GM18873 (cell line): ENCODE data around the gene SLC5A11.
"Not testable (repeated sequence)": the region's sequence is repeated elsewhere in the genome, so short reads cannot be mapped to it uniquely, and the experiment has no call there.

Experiments used
- ATAC-seq: cut with Tn5 transposase; IDR thresholded peaks from one replicate; pipeline ENCODE4 v1.9.1; 2021; ENCODE audit warnings: mild to moderate bottlenecking, moderate library complexity, moderate number of reproducible peaks; ENCODE audit not compliant: unreplicated experiment, low FRiP score

Gene SLC5A11

DNA sequence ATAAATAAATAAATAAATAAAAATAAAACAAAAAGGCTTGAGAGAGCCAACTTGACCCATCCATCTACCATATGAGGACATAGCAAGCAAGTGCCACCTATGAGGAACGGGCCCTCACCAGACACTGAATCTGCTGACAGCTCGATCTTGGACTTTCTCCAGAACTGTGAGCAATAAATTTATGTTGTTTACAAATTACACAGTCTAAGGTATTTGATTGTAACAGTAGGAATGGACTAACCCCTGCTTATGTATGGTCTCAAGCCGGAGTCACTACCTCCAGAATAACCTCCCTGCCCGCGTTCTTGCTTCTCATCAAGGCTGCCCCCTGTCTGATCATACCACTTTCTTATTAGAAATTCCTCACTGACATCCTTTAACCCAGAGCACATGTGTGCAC is 9.9 kb downstream of the SLC5A11 start:
- no peak for ATAC-seq

- not testable (repeated sequence) for ATAC-seq
Observed at GRCh38 chr16:24856871-24857270, 11.1 kb downstream of the SLC5A11 start.

DNA sequence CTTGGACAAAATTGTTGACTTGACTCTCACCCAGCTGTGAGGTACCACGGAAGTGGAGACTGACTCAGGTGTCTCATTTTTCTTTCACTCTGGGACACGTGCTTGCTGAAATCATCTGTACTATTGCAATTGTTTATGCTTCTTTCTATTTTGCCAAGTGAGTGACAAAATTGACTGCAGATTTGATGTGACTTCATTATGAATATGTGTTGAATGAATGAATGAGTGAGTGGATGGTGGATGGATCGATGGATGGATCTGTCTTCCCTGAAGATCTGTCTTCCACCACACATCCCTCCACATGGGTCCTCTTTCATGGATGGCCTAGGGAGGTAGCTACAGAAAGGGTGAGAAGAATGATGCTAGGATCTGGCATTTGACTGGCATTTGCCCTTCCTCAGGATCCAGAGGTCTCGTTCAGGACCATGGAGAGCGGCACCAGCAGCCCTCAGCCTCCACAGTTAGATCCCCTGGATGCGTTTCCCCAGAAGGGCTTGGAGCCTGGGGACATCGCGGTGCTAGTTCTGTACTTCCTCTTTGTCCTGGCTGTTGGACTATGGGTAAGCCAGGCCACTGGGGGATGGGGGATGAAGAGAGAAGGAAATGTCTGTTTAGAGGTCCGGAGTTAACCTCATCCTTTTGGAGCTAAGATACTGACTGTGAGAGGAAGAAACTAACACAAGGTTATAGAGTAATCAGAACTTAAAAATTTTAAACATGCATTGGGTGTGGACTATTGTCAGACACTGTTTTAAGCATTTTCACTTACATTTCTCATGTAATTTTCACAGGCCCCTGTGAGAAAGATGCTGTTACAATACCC is 12.7 kb downstream of the SLC5A11 start:
- ATAC-seq: no peak

- no peak for ATAC-seq
Observed at GRCh38 chr16:24861461-24861860, 15.7 kb downstream of the SLC5A11 start.

DNA sequence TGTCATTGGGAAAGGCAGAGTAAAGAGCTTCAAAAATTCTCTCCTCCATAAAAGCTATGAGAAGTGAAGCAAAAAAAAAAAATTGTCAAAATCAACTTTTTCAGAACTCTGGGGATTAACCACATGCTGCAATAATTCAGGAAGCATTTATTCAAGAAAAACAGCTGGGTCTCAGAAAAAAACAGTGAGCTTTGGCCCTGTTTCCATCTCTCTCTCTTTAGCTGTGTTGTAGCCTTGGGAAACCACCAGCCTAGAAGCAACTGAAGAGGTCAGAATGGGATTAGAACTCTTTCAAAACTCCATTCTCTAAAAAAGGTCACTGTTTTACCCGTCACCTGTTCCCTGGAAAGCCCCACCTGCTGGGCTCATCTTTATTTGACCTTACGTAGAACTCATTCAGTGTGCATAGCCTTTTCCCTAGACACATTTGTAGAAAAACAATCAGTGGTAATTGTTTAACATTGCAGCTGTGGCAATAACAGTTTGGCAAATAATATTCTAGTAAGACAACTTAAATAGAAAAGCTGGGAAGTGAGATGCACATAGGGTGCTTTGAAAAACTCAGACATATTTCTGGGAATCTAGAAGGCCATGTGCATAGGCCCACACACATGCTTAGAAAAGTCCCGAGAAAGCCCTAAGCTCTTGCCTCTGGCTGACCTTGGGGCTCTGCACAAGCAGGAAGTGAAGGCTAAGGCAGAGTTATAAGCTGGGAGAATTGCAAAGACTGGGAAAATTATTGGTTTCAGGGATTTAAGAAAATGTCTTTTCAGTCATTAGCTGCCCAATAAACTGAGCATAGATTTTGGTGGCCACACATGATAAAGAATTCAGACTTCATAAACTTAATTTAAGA is 18.0 kb downstream of the SLC5A11 start:
- no peak for ATAC-seq

- no peak for ATAC-seq
Observed at GRCh38 chr16:24869033-24869432, 23.3 kb downstream of the SLC5A11 start.

DNA sequence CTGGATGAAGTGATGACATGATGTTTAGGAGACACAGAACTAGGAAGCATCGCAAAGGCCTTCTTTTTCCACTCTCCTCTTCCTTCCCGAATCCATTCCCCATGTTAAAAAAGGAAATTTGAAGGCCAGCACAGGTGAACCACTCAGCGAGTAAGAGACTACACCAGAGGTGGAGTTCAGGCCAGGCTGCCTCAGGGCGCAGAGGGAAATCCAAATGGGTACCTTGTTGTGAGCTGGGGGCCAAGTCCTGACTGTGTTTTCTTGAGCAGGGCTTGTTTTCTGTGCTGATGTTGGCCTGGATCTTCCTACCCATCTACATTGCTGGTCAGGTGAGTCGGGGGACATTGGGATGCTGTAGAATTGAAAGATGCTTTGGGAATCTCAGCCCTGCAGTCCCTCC is 26.1 kb downstream of the SLC5A11 start:
- ATAC-seq: no peak

GRCh38 chr16:24873028-24873427 is 27.3 kb downstream of the SLC5A11 start:
- ATAC-seq: no peak

DNA sequence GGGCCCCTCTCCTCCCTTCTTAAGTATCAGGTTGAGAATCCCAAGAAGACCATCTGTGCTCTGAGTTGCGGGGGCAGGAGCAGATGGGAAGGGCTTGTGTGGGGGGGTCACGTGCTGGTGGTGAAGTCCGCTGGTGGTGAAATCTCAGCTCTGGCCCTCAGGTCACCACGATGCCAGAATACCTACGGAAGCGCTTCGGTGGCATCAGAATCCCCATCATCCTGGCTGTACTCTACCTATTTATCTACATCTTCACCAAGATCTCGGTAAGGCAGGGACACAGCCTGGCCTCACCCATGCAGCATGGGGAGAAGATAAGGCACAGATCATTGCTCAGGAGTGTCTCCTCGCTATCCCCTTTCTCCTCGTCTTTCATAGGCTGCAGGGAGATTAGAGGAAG is 29.7 kb downstream of the SLC5A11 start:
- no peak for ATAC-seq

DNA sequence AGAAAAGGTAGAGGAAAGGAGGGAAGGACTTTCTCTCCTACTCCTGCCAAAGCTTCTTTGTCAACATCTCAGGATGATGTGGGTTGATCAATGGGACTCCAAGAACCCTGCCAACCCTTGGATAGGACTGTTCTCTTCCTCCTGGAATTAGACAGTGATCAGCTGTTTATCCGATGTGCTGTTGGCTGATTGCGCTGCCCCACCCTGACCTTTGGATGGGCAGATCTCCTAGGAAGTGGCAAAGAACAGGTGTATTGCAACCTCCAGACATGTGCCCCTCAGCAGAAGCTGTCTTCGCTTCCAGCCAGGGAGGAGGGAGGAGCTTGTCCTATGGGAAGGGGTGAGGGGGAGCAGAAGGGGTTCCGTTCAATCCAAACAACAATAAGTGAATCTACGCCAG is 30.5 kb downstream of the SLC5A11 start:
- no peak for ATAC-seq

DNA sequence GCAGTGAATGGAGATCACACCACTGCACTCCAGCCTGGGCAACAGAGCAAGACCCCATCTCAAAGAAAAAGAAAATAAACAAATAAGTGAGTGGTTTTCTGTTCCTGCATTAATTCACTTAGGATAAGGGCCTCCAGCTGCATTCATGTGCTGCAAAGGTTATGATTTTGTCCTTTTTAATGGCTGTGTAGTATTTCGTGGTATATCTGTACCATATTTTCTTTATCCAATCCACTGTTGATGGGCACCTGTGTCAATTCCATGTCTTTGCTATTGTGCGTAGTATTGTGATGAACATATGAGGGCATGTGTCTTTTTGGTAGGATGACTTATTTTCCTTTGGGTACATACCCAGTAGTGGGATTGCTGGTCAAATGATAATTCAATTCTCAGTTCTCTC is 33.9 kb downstream of the SLC5A11 start:
- no peak for ATAC-seq

DNA sequence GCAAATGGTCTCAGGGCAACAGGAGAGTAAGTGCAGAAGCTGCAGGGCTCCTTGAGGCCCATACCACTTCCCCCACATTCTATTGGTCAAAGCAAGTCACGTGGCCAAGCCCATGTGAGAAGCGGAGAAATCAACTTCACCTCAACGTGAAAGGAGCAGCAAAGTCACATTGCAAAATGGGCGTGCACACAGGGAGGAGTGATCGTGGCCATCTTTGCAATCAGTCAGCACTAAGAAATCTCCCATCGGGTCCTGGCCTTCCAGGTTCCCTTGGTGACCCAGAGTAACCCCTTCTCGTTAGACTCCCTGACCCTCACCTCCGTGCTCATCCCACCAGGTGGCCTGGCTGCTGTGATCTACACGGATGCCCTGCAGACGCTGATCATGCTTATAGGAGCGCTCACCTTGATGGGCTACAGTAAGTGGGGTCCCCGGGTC is 38.0 kb downstream of the SLC5A11 start:
- ATAC-seq: no peak

GRCh38 chr16:24887472-24887871 is 41.7 kb downstream of the SLC5A11 start:
- ATAC-seq: no peak

DNA sequence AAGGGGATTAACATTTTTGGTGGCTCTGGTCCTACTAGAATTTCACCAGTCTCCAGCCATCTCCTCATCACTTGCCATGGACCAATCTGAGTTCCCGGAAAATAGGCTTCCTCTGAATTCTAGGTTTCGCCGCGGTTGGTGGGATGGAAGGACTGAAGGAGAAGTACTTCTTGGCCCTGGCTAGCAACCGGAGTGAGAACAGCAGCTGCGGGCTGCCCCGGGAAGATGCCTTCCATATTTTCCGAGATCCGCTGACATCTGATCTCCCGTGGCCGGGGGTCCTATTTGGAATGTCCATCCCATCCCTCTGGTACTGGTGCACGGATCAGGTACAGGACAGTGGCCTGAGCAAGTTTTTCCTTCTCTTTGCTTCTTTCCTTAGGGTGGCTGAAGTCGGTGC is 45.0 kb downstream of the SLC5A11 start:
- no peak for ATAC-seq

GRCh38 chr16:24896439-24896838 is 50.7 kb downstream of the SLC5A11 start:
- no peak for ATAC-seq

DNA sequence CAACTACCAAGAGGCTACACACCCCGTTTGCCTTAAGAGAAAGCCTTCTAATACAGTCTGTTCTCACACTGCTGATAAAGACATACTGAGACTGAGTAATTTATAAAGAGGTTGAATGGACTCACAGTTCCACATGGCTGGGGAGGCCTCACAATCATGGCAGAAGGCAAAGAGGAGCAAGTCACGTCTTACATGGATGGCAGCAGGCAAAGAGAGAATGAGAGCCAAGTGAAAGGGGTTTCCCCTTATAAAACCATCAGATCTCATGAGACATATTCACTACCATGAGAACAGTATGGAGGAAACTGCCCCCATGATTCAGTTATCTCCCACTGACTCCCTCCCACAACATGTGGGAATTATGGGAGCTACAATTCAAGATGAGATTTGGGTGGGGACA is 51.8 kb downstream of the SLC5A11 start:
- ATAC-seq: not testable (repeated sequence)

DNA sequence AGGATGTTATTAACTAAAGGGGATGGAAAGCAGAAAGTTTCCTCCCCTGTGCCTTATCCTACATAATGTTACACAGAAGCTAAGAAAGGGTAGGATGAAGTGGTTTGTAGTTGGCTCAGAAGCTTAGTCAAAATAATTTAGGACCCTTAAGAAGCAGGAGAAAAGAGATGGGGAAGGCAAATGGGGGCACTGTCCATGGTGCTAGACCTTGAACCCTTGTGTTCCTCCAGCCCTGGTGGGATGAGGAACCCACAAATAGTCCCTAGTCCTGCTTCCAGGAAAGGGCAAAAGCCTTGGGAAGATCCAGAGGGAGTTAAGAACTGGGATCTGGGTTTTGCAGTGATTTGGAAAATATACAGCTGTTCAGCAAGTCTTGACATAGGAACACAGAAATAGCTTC is 54.5 kb downstream of the SLC5A11 start:
- ATAC-seq: no peak

- no peak for ATAC-seq
Observed at GRCh38 chr16:24906199-24906808, 60.5 kb downstream of the SLC5A11 start.

DNA sequence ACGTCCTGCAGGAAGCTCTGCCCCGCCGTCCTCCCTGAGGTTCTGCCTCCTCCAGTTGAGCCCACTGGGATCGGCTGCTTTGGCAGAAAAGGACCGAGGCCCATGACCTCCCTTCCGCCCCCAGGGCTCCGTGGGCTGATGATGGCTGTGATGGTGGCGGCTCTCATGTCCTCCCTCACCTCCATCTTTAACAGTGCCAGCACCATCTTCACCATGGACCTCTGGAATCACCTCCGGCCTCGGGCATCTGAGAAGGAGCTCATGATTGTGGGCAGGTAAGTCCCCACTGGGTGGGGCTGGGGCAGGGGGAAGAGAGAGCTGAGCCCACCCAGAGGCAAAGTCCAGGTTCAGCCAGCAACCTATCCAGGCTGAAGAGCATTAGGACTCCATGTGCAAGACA is 61.1 kb downstream of the SLC5A11 start:
- no peak for ATAC-seq

GRCh38 chr16:24908716-24909115 is 63.0 kb downstream of the SLC5A11 start:
- no peak for ATAC-seq

DNA sequence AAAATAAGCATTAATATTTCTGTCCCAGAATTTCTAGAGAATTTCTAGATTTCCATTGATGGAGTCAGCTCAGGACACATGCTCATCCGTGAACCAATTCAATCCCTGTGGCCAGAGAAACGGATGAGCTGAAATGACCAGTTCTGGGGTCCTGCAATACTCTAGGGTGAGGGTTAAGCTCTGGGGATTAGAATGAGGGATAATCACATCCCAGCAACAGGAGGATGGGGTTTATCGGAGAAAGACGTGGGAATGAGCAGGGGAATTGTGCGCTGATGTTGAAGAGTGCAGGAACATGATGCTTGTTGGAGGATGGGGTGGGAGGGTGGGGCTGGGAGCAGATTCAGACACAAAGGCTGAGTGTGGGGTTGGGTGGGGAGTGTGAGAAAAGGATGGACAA is 64.1 kb downstream of the SLC5A11 start:
- ATAC-seq: no peak
